ENCODE data around the gene EIF6. TPM values are rescaled to one million over a fixed set of nuclear protein-coding genes. Genes with fewer than 3 reads are reported as not detected.
"Not testable (repeated sequence)": the region's sequence is repeated elsewhere in the genome, so short reads cannot be mapped to it uniquely, and the experiment has no call there.

Gene EIF6
- total and polyA plus RNA-seq, 2 experiments from 2014 or later: 149 to 215 TPM

DNA sequence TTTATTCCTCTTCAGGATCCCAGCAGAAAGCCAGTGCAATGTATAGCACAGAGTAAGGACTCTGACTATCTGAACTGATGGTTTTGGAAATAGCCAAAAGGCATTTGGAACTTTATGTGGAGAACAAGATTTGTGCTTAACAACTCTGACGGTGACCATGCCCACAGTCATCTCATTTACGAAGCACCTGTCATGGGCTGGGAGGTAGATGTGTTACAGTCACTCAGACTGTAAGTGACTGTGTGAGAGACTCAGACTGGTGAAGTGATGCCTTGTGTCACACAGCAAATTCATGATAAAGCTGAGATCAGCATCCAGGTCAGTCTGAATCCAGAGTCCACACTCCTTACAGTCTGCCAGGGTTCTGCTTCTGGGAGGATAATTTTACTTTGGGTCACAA lies 31.5 kb upstream of the EIF6 start (continued):
- TF ChIP-seq, protein P1, sequence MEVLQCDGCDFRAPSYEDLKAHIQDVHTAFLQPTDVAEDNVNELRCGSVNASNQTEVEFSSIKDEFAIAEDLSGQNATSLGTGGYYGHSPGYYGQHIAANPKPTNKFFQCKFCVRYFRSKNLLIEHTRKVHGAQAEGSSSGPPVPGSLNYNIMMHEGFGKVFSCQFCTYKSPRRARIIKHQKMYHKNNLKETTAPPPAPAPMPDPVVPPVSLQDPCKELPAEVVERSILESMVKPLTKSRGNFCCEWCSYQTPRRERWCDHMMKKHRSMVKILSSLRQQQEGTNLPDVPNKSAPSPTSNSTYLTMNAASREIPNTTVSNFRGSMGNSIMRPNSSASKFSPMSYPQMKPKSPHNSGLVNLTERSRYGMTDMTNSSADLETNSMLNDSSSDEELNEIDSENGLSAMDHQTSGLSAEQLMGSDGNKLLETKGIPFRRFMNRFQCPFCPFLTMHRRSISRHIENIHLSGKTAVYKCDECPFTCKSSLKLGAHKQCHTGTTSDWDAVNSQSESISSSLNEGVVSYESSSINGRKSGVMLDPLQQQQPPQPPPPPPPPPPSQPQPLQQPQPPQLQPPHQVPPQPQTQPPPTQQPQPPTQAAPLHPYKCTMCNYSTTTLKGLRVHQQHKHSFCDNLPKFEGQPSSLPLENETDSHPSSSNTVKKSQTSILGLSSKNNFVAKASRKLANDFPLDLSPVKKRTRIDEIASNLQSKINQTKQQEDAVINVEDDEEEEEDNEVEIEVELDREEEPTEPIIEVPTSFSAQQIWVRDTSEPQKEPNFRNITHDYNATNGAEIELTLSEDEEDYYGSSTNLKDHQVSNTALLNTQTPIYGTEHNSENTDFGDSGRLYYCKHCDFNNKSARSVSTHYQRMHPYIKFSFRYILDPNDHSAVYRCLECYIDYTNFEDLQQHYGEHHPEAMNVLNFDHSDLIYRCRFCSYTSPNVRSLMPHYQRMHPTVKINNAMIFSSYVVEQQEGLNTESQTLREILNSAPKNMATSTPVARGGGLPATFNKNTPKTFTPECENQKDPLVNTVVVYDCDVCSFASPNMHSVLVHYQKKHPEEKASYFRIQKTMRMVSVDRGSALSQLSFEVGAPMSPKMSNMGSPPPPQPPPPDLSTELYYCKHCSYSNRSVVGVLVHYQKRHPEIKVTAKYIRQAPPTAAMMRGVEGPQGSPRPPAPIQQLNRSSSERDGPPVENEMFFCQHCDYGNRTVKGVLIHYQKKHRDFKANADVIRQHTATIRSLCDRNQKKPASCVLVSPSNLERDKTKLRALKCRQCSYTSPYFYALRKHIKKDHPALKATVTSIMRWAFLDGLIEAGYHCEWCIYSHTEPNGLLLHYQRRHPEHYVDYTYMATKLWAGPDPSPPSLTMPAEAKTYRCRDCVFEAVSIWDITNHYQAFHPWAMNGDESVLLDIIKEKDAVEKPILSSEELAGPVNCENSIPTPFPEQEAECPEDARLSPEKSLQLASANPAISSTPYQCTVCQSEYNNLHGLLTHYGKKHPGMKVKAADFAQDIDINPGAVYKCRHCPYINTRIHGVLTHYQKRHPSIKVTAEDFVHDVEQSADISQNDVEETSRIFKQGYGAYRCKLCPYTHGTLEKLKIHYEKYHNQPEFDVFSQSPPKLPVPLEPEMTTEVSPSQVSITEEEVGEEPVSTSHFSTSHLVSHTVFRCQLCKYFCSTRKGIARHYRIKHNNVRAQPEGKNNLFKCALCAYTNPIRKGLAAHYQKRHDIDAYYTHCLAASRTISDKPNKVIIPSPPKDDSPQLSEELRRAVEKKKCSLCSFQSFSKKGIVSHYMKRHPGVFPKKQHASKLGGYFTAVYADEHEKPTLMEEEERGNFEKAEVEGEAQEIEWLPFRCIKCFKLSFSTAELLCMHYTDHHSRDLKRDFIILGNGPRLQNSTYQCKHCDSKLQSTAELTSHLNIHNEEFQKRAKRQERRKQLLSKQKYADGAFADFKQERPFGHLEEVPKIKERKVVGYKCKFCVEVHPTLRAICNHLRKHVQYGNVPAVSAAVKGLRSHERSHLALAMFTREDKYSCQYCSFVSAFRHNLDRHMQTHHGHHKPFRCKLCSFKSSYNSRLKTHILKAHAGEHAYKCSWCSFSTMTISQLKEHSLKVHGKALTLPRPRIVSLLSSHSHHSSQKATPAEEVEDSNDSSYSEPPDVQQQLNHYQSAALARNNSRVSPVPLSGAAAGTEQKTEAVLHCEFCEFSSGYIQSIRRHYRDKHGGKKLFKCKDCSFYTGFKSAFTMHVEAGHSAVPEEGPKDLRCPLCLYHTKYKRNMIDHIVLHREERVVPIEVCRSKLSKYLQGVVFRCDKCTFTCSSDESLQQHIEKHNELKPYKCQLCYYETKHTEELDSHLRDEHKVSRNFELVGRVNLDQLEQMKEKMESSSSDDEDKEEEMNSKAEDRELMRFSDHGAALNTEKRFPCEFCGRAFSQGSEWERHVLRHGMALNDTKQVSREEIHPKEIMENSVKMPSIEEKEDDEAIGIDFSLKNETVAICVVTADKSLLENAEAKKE (CRISPR knock-in tag; IDR thresholded peaks at IDR 0.05): no peak
- TF ChIP-seq, protein P2, sequence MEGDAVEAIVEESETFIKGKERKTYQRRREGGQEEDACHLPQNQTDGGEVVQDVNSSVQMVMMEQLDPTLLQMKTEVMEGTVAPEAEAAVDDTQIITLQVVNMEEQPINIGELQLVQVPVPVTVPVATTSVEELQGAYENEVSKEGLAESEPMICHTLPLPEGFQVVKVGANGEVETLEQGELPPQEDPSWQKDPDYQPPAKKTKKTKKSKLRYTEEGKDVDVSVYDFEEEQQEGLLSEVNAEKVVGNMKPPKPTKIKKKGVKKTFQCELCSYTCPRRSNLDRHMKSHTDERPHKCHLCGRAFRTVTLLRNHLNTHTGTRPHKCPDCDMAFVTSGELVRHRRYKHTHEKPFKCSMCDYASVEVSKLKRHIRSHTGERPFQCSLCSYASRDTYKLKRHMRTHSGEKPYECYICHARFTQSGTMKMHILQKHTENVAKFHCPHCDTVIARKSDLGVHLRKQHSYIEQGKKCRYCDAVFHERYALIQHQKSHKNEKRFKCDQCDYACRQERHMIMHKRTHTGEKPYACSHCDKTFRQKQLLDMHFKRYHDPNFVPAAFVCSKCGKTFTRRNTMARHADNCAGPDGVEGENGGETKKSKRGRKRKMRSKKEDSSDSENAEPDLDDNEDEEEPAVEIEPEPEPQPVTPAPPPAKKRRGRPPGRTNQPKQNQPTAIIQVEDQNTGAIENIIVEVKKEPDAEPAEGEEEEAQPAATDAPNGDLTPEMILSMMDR (conservative IDR thresholded peaks at IDR 0.05; ENCODE audit: low read depth in 2 of 2): no peak

DNA sequence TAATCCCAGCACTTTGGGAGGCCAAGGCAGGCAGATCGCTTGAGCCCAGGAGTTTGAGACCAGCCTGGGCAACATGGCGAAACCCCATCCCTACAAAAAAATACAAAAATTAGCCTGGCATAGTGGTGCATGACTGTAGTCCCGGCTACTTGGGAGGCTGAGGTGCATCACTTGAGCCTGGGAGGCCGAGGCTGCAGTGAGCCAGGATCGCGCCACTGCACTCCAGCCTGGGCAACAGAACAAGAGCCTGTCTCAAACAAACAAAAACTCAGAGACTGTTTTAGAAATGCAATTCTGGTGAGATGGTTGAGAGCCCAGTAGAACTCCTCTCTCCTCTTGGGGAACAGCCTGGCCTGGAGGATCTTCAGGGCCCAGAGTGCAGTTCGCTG lies 31.1 kb upstream of the EIF6 start:
- not testable (repeated sequence) for H3K27me3 ChIP-seq (ENCODE audit: insufficient read depth); H4K20me1 ChIP-seq (replicated peaks; ENCODE audit: insufficient read depth); H3K4me3 ChIP-seq; H3K9me3 Mint-ChIP-seq; H3K36me3 ChIP-seq (ENCODE audit: insufficient read depth); ATAC-seq; H3F3A ChIP-seq (replicated peaks; ENCODE audit: low read depth); H3K4me2 ChIP-seq; H3K36me3 Mint-ChIP-seq (ENCODE audit: low read depth); DNase-seq (ENCODE audit: low spot score); H3K4me3 Mint-ChIP-seq; H2AFZ ChIP-seq; H3K9me2 ChIP-seq (ENCODE audit: insufficient read depth); H3K79me2 ChIP-seq (replicated peaks; ENCODE audit: insufficient read depth); H3K27me3 Mint-ChIP-seq (ENCODE audit: insufficient read depth, low read depth, poor library complexity)
- Mint-ChIP-seq H3K4me1 (peaks cover 47% of the 10 kb centered on the region), H3K27ac (peak overlapping the region; percentile 45; the same call in 1 of the 2 replicates)
- Histone ChIP-seq H3K27ac (ENCODE audit: low read depth) (0 out of 2 replicates have a peak overlapping the region, but pooled peaks have one; percentile 27), H3K4me1 (ENCODE audit: insufficient read depth) (peaks cover 27% of the 10 kb centered on the region)
